ENCODE data around the gene IL1F10. TPM values are rescaled to one million over a fixed set of nuclear protein-coding genes. Genes with fewer than 3 reads are reported as not detected.

The IL1F10 gene
- polyA plus RNA-seq, 1 donor (not counting 4 experiments of a cell fraction or from before 2014, with no cell fraction given), result 0.37 TPM

- peaks cover 28% of the 10 kb centered on the region for H3K4me1 ChIP-seq (ENCODE audit: control insufficient read depth, extremely low read depth, insufficient read depth, low read length)
- H3K36me3 ChIP-seq (ENCODE audit: control insufficient read depth in 2 of 2, extremely low read depth in 1 of 2, insufficient read depth in 2 of 2, low read length in 2 of 2), result no peaks in the 10 kb centered on the region
- H3K27ac ChIP-seq (ENCODE audit: control insufficient read depth, insufficient read depth, low read length), result no peak overlapping the region
- DNase-seq (ENCODE audit: low read depth, low spot score) (no peak), FAIRE-seq (no peak)
- H3K9ac ChIP-seq (ENCODE audit: control insufficient read depth, extremely low read depth, insufficient read depth, low read length), result no peak overlapping the region
- H4K20me1 ChIP-seq (ENCODE audit: control insufficient read depth, extremely low read depth, insufficient read depth, low read length), result no peaks in the 10 kb centered on the region
- no peak for TF ChIP-seq EZH2 (IDR thresholded peaks at IDR 0.05; ENCODE audit: low read length)
- no peak for TF ChIP-seq CTCF (optimal IDR thresholded peaks at IDR 0.05 in 1 of 3, IDR thresholded peaks at IDR 0.05 in 1 of 3, conservative IDR thresholded peaks at IDR 0.05 in 1 of 3; ENCODE audit: extremely low read depth in 1 of 3, insufficient read depth in 2 of 3, low read length in 3 of 3)
- no peaks in the 10 kb centered on the region for H3K27me3 ChIP-seq (ENCODE audit: control insufficient read depth, extremely low read depth, insufficient read depth, low read length)
- H3K4me2 ChIP-seq (ENCODE audit: control insufficient read depth, extremely low read depth, insufficient read depth, low read depth, low read length), result no peak overlapping the region
- no peak overlapping the region for H3K4me3 ChIP-seq (ENCODE audit: control insufficient read depth in 2 of 3, extremely low read depth in 1 of 3, insufficient read depth in 2 of 3, low read depth in 1 of 3, low read length in 3 of 3)
- dilution Hi-C loops (cut with MboI; ENCODE audit: extremely low pct_ligation_motif_present, low sequenced_read_pairs), result no loop called here
- no peak overlapping the region for H2AFZ ChIP-seq (ENCODE audit: control insufficient read depth, low read length)
- H3K79me2 ChIP-seq (ENCODE audit: control insufficient read depth, insufficient read depth, low read length), result no peaks in the 10 kb centered on the region
- H3K9me1 ChIP-seq (ENCODE audit: control insufficient read depth, extremely low read depth, insufficient read depth, low read length), result no peaks in the 10 kb centered on the region
- no peaks in the 10 kb centered on the region for H3K9me3 ChIP-seq (ENCODE audit: control insufficient read depth, low read depth, low read length)
Measured at GRCh38 chr2:113064898-113065297, 2.9 kb upstream of the IL1F10 start.

GRCh38 chr2:113068249-113068648, 479 bp downstream of the IL1F10 start:
- Histone ChIP-seq H3K4me2 (ENCODE audit: control insufficient read depth, extremely low read depth, insufficient read depth, low read depth, low read length) (no peak overlapping the region), H4K20me1 (ENCODE audit: control insufficient read depth, extremely low read depth, insufficient read depth, low read length) (no peaks in the 10 kb centered on the region), H3K27ac (ENCODE audit: control insufficient read depth, insufficient read depth, low read length) (peak overlapping the region; percentile 58), H3K9me3 (ENCODE audit: control insufficient read depth, low read depth, low read length) (no peaks in the 10 kb centered on the region), H3K4me1 (ENCODE audit: control insufficient read depth, extremely low read depth, insufficient read depth, low read length) (peaks cover 55% of the 10 kb centered on the region), H3K9me1 (ENCODE audit: control insufficient read depth, extremely low read depth, insufficient read depth, low read length) (no peaks in the 10 kb centered on the region), H3K4me3 (ENCODE audit: control insufficient read depth in 2 of 3, extremely low read depth in 1 of 3, insufficient read depth in 2 of 3, low read depth in 1 of 3, low read length in 3 of 3) (no peak overlapping the region), H3K27me3 (ENCODE audit: control insufficient read depth, extremely low read depth, insufficient read depth, low read length) (no peaks in the 10 kb centered on the region), H3K79me2 (ENCODE audit: control insufficient read depth, insufficient read depth, low read length) (no peaks in the 10 kb centered on the region), H3K9ac (ENCODE audit: control insufficient read depth, extremely low read depth, insufficient read depth, low read length) (no peak overlapping the region), H3K36me3 (ENCODE audit: control insufficient read depth in 2 of 2, extremely low read depth in 1 of 2, insufficient read depth in 2 of 2, low read length in 2 of 2) (no peaks in the 10 kb centered on the region), H2AFZ (ENCODE audit: control insufficient read depth, low read length) (no peak overlapping the region)
- DNase-seq (ENCODE audit: low read depth, low spot score) (no peak), FAIRE-seq (no peak)
- dilution Hi-C loops (cut with MboI; ENCODE audit: extremely low pct_ligation_motif_present, low sequenced_read_pairs), result no loop called here
- TF ChIP-seq CTCF (optimal IDR thresholded peaks at IDR 0.05 in 1 of 3, IDR thresholded peaks at IDR 0.05 in 1 of 3, conservative IDR thresholded peaks at IDR 0.05 in 1 of 3; ENCODE audit: extremely low read depth in 1 of 3, insufficient read depth in 2 of 3, low read length in 3 of 3), result no peak
- TF ChIP-seq EZH2 (IDR thresholded peaks at IDR 0.05; ENCODE audit: low read length), result no peak

Data from keratinocyte (primary cell).